HG03575 (cell line): Measurements from ENCODE around the gene PDE3A.

Source experiments
- ATAC-seq: cut with Tn5 transposase; IDR thresholded peaks from one replicate; pipeline ENCODE4 v1.9.1; 2021; ENCODE audit not compliant: unreplicated experiment, insufficient number of reproducible peaks, low FRiP score; ENCODE audit errors: extremely low read depth

Gene PDE3A

DNA sequence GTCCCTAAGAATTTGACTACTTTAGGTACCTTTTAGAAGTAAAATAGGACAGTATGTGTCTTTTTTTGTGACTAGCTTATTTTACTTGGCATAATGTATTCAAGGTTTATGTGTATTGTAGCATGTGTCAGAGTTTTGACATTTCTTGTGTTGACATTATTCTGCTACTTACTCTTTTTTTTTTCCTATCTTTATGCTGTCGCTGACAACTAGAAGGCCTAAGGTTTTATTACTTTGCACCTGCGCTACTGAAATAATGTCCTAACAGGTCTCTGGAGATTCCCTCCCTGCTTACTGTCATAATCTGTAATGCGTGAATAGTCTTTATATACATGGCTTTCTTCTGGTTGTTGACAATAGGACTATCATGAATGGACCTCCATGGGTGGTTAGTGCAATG lies 43.0 kb downstream of the PDE3A start:
- no peak for ATAC-seq

DNA sequence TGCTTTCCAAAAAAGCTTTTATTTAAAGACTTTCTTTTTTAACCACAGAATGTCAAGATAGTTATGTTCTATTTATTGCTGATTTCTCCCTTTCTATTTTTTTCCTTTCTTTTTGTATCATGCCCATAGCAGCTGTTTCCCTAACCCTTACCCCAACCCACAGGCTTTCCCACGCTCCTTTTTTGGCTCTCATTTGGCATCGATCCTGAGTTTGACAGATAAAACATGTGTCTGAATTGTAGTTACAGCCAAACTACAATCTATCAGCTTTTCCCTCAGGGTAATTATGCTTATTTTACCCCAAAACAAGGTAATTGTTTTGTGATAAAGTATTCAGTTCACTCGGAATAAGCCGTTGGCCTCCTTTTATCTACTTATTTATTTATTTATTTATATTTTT lies 46.7 kb downstream of the PDE3A start:
- no peak for ATAC-seq

DNA sequence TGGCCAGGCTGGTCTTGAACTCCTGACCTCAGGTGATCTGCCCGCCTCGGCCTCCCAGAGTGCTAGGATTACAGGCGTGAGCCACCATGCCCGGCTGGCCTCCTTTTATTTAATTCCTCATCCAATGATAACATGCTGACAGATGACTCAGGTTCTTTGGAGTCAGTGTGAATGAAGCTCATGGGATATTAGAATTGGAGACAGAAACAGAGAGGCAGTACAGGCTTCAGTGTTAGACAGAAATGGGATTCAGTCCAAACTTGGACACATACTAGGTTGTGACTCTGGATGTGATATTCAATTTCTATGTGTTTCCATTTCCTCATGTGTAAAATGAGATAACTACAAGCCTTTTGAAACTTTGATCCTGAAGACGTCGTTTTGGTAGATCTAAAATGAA lies 47.3 kb downstream of the PDE3A start:
- no peak for ATAC-seq

GRCh38 chr12:20420557-20420956 lies 52.2 kb downstream of the PDE3A start:
- ATAC-seq = no peak

DNA sequence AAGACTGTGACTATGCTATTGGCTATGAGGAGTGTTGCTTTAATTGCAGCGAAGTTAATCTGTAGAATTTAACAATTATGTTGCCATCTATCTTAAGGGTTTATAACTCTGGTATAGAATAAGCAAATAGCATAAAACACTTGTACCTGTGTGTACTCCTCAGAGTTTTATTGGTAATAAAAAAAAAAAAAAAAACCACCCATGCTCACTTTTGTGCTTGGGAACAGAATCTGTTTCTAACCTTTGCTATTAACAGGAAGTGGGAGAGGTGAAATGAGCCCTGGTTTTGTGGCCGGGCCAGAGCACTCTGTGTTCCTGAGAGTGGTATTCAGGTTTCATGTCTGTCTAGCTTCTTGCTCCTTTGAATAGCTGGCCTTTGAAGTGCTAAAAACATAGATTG lies 53.1 kb downstream of the PDE3A start:
- no peak for ATAC-seq

DNA sequence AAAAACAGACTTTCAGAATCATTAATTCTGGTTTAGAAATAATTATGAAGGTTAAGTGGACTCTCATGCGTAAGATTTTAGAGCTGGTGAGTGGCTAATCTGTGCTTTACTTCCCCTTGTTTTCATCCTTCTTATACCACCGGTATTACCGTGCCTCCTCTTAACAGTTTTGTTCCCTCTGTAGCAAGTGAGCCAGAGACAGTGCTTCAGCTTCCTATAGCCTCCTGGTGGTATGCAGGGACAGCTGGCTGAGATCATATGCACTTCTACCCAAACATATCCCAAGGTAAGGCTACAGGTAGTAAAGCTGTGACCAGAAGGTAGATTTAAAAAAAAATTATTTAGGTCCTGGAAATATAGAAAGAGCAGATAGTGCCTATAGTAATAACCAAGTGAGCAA lies 55.2 kb downstream of the PDE3A start:
- no peak for ATAC-seq

GRCh38 chr12:20424841-20425240 lies 56.5 kb downstream of the PDE3A start:
- ATAC-seq = no peak

- no peak for ATAC-seq
Observed at GRCh38 chr12:20426191-20426590, 57.9 kb downstream of the PDE3A start.

DNA sequence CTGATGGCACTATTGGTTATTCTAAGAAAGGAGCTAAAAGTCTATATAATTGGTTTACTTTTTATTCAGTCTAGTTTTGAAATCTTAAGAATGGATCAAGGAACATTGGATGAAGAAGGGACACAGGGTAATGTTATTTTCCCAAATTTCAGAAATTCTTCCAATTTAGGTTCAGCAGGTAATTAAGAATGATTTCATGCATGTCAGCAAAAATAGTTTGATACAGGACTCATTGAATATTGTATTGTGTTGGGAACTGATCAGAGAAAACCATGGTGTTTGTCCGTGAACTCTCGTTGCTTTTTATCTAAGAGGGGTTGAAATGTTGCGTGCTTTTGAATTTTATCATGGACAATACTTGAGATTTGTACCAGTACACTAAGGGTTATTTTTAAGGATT lies 58.6 kb downstream of the PDE3A start:
- no peak for ATAC-seq

GRCh38 chr12:20429852-20430251 lies 61.5 kb downstream of the PDE3A start:
- no peak for ATAC-seq

DNA sequence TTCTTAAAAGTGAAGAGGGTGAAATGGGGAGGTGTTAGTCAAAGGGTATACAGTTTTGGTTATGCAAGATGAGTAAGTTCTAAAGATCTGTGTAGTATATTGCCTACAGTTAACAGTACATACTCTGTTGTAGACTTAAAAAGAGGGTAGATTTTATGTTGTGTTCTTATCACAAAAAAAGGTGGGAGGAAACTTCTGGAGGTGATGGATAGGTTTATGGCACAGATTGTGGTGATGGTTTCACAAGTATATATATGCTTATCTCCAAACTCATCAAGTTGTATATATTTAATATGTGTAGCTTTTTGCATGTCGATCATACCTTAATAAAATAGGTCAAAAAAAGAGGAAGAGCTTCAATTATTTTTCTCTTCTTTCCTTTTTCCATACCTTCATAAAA lies 64.0 kb downstream of the PDE3A start:
- no peak for ATAC-seq

GRCh38 chr12:20434996-20435395 lies 66.7 kb downstream of the PDE3A start:
- no peak for ATAC-seq

DNA sequence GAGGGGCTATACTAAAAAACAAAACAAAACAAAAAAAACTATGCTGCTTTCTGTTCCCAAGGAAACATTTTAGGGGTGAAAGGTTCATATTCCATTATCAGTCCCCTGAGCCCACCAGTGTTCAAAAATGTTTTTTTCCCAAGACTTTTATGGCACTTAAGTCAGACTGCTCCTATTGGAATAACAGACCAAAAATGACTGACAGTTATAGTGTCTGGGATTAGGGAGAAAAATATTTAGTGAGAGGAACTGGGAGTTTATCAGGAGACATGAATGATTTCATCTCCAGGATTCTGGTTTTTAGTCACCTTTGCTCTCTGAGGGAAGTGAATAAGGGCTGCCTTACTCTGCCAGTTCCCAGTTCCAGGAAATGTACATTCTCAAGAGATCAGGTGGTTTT lies 68.0 kb downstream of the PDE3A start:
- ATAC-seq = no peak

DNA sequence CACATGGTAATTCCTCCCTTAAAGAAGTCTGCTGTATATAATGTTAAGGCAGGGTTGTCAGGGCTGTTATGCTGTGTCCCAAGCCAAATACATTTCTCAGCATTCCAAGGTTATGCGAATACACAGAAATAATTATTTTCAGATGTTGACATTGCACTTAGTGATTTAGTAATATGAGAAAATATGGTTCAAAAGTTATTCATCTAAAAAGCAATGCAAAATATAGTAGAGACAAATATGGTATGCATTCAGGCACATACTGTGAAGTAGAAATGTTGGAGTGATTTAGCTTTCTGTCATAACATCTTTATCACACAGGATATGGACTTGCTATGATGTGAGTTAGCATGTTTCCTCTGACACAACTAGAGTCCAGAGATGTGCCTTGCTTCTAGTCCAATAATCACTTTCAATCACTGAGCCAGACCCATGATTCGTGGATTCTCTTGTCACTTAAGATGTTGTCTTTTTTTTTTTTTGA lies 70.0 kb downstream of the PDE3A start:
- no peak for ATAC-seq

- ATAC-seq = no peak
Observed at GRCh38 chr12:20439626-20440025, 71.3 kb downstream of the PDE3A start.

DNA sequence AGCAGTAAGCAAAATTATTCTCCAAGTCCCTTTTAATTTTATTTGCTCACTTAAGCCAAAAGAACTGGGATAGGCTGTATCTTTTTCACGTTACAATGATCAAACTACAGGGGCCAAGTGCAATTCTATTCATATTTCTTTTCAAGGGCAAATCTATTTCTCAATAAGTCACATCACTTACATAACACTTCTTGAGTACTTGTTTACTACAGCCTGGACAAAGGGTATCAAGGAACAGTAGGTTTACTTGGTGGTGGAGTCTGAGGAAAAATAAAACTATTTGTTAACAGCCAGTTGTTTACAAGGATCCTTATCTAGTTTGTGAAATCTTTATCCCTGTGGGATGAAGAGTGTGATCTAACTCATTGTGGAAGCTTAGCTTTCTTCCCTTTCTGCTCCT lies 72.1 kb downstream of the PDE3A start:
- ATAC-seq = no peak

- no peak for ATAC-seq
Observed at GRCh38 chr12:20442322-20442721, 74.0 kb downstream of the PDE3A start.

DNA sequence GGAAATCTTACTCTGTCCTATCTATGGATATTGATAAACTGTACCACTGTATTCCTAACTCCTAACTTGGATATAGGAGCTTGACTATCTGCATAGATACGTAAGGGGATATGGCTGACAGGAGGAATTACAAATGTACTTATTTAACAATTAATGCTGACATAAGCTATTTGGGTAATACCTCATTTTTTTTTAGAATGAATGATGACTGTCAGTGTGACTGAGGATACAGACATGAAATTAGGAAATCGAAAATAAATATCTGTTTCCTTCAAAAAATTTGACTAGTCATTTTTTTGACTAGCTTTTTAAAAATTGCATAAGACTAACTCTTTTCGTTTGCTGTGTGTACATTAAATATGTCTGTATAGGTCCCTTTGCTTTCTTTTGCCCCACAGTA lies 74.9 kb downstream of the PDE3A start:
- ATAC-seq = no peak

GRCh38 chr12:20443792-20444191 lies 75.5 kb downstream of the PDE3A start:
- ATAC-seq = no peak

- ATAC-seq = no peak
Observed at GRCh38 chr12:20444595-20445170, 76.3 kb downstream of the PDE3A start.

GRCh38 chr12:20445687-20446086 lies 77.3 kb downstream of the PDE3A start:
- no peak for ATAC-seq
